Lung (tissue), 12 donors: ENCODE measurements around the gene SFTPB. TPM values are rescaled to one million over a fixed set of nuclear protein-coding genes. Genes with fewer than 3 reads are reported as not detected.

ENCODE experiments used
- ATAC-seq: fragments of 200-7000 bp; cut with Tn5 transposase; one replicate; pipeline ENCODE4 v1.9.1; 2020; ENCODE audit warnings: moderate number of reproducible peaks; ENCODE audit not compliant: insufficient read depth, low FRiP score
- DNase-seq, 3 donors: peaks; one replicate each; pipeline ENCODE4 v3.0.0-alpha.2; 2013 to 2017
- H3K27ac ChIP-seq, 2 donors: one replicate each; pipeline ENCODE4 v1.5.1; 2013; ENCODE audit warnings: mild to moderate bottlenecking in 2 of 2, moderate library complexity in 2 of 2, control low read depth in 1 of 2, inconsistent platforms in 1 of 2, low read depth in 1 of 2, low read length in 1 of 2
- H3K27me3 ChIP-seq, 3 donors: one replicate each; pipeline ENCODE4 v1.5.1; 2013; ENCODE audit warnings: low read length in 2 of 3; ENCODE audit not compliant: control insufficient read depth in 3 of 3, insufficient read depth in 3 of 3
- H3K36me3 ChIP-seq, 4 donors: one replicate each; pipeline ENCODE4 v1.5.1; 2013; ENCODE audit warnings: low read length in 4 of 4, mild to moderate bottlenecking in 1 of 4, moderate library complexity in 1 of 4; ENCODE audit not compliant: control insufficient read depth in 4 of 4, insufficient read depth in 4 of 4
- H3K4me1 ChIP-seq, 5 donors: one replicate each; pipeline ENCODE4 v1.5.1; 2013; ENCODE audit warnings: low read length in 5 of 5, mild to moderate bottlenecking in 2 of 5, moderate library complexity in 1 of 5; ENCODE audit not compliant: control insufficient read depth in 5 of 5, insufficient read depth in 5 of 5
- H3K4me3 ChIP-seq: one replicate; pipeline ENCODE4 v1.5.1; 2013; ENCODE audit warnings: mild to moderate bottlenecking, control low read depth, moderate library complexity
- H3K9ac ChIP-seq, 2 donors: one replicate each; pipeline ENCODE4 v1.5.1; 2013; ENCODE audit warnings: low read length in 2 of 2, control low read depth in 1 of 2; ENCODE audit not compliant: insufficient read depth in 1 of 2
- H3K9me3 ChIP-seq, 4 donors: one replicate each; pipeline ENCODE4 v1.5.1; 2013; ENCODE audit warnings: low read length in 3 of 4, mild to moderate bottlenecking in 1 of 4, moderate library complexity in 1 of 4; ENCODE audit not compliant: control insufficient read depth in 4 of 4, insufficient read depth in 3 of 4
- CTCF ChIP-seq: IDR thresholded peaks from 2 replicates; pipeline ENCODE4 v1.5.1; 2012; ENCODE audit warnings: mild to moderate bottlenecking; ENCODE audit errors: control extremely low read depth, extremely low read depth
- WGBS, 2 donors: extraction: QIAGEN DNeasy Blood & Tissue Kit; methylation state at CpG; one replicate each; pipeline ENCODE4 v1.1.7; 2013; 5-methylcytosine and 5-hydroxymethylcytosine counted together
- polyA plus RNA-seq, 2 donors: library from polyadenylated mRNA; stranded (reverse); fragments of 200-250 nt; gene quantifications; one replicate each; pipeline ENCODE4 v1.2.1, GENCODE V29; 2013
- total RNA-seq, 2 donors: library from RNA; depleted of rRNA in 1 of 2; stranded (reverse); fragments of >200 nt in 1 of 2; gene quantifications; one replicate each; pipeline ENCODE4 v1.2.1, GENCODE V29; 2014 to 2021
- donor health status: control.
- donor health status: control.
- donor health status: Bipolar disorder and iron deficiency.
- donor health status: healthy.
- donor health status: DM: yes; HTN: yes; CAD: no.

SFTPB gene
- total and polyA plus RNA-seq, 4 donors: 6,615 to 19,115 (median 13,690) TPM

GRCh38 chr2:85651097-85651496 is 16.9 kb downstream of the SFTPB start:
- H3K27ac ChIP-seq: no peak overlapping the region
- WGBS, 2 donors: 74 to 86% methylated on average over 3 of the region's 3 CpGs
- H3K9ac ChIP-seq: no peak overlapping the region
- H3K4me1 ChIP-seq: peaks cover 0 to 5% (median 5%) of the 10 kb centered on the region in 5 donors
- H3K36me3 ChIP-seq: peaks cover 28 to 41% (median 33%) of the 10 kb centered on the region in 4 donors
- no peak for ATAC-seq
- no peaks in the 10 kb centered on the region for H3K27me3 ChIP-seq
- no peak for DNase-seq
- TF ChIP-seq CTCF: no peak
- no peaks in the 10 kb centered on the region for H3K9me3 ChIP-seq
- H3K4me3 ChIP-seq: no peak overlapping the region

- Histone ChIP-seq H3K27ac (peak overlapping the region in 1 of 2 donors; percentile 3), H3K4me3 (no peak overlapping the region), H3K9me3 (no peaks in the 10 kb centered on the region), H3K36me3 (peaks cover 32 to 47% (median 37%) of the 10 kb centered on the region in 4 donors), H3K27me3 (no peaks in the 10 kb centered on the region), H3K9ac (no peak overlapping the region), H3K4me1 (peaks cover 0 to 5% (median 5%) of the 10 kb centered on the region in 5 donors)
- DNase-seq: no peak
- ATAC-seq: no peak
- WGBS, 2 donors: 97 to 99% methylated on average over 4 of the region's 4 CpGs
- TF ChIP-seq CTCF: no peak
These were observed 17.5 kb downstream of the SFTPB start for GRCh38 chr2:85650456-85650855.

- WGBS, 2 donors: 79 to 81% methylated on average over 9 of the region's 9 CpGs
- H3K9me3 ChIP-seq: no peaks in the 10 kb centered on the region
- ATAC-seq (no peak), DNase-seq (peak in 1 of 3 donors; percentile 23)
- H3K27me3 ChIP-seq: no peaks in the 10 kb centered on the region
- no peak for TF ChIP-seq CTCF
- H3K36me3 ChIP-seq: peaks cover 40 to 57% (median 43%) of the 10 kb centered on the region in 4 donors
- peak overlapping the region in 1 of 2 donors; percentile 87 for H3K27ac ChIP-seq
- peaks cover 0 to 5% (median 5%) of the 10 kb centered on the region in 5 donors for H3K4me1 ChIP-seq
- no peak overlapping the region for H3K9ac ChIP-seq
- no peak overlapping the region for H3K4me3 ChIP-seq
These were observed 18.5 kb downstream of the SFTPB start for GRCh38 chr2:85649201-85650190.
